NCI-H1436 (cell line): Measurements from ENCODE around the gene PSME3IP1.
"Not testable (repeated sequence)": the region's sequence is repeated elsewhere in the genome, so short reads cannot be mapped to it uniquely, and the experiment has no call there.

Source experiments
- DNase-seq: peaks from one replicate; lab custom pipeline; 2025; lab: John Stamatoyannopoulos, UW

The PSME3IP1 gene

DNA sequence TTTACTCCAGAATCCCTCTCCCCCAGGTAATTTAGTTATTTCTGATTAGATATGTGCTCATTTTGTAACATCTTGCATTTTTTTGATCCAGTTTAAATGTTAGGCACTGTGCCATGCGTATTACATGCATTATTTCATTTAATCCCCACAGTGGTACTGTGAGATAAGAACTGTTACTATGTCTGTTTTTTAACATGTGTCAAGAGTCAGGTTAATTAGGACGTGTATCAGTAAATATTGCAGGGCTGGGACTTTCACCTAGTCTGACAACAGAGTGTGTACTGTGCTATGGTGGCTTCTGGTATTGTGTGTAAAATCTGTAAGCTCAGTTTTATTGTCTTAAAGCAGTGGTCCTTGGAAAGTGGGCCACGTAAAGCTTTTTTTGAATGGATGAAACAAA is 10.9 kb upstream of the PSME3IP1 start:
- DNase-seq = no peak

DNA sequence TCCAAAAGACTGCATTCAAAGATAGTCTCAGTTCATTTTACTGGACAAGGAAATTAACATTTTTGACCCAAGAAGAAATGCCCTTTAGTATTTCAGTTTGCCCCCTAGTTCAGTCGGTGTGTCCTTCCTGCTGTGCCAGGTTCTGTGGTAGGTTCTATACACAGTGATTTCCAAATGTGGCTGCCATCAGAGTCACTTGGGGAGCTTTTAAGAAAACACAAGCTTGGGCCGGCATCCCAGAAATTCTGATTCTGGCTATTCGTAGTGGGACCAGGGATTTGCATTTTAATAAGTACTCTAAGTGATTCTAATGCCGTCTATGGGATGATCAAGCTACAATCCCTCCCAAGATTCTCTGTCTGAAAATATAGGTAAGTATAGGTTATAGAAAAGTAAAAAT is 10.4 kb upstream of the PSME3IP1 start:
- no peak for DNase-seq

DNA sequence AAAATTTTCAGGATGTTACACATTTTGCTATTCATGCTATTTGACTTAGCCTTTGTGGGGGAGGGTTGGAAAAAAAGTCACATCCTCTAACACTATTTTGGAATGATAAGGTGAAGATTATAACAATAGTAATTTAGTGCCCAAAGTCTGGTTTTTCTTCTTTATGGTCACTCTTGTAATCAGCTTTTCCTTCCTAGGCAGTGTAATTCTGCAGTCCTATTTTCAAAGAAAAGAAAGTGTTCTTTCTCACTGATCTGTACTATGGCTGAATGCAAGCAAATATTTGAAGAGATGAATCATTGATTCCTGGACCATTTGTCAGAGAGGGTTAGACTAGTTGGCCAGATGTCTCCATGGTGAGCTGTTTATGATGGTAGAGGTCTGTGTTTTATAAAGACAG is 8.7 kb upstream of the PSME3IP1 start:
- no peak for DNase-seq

DNA sequence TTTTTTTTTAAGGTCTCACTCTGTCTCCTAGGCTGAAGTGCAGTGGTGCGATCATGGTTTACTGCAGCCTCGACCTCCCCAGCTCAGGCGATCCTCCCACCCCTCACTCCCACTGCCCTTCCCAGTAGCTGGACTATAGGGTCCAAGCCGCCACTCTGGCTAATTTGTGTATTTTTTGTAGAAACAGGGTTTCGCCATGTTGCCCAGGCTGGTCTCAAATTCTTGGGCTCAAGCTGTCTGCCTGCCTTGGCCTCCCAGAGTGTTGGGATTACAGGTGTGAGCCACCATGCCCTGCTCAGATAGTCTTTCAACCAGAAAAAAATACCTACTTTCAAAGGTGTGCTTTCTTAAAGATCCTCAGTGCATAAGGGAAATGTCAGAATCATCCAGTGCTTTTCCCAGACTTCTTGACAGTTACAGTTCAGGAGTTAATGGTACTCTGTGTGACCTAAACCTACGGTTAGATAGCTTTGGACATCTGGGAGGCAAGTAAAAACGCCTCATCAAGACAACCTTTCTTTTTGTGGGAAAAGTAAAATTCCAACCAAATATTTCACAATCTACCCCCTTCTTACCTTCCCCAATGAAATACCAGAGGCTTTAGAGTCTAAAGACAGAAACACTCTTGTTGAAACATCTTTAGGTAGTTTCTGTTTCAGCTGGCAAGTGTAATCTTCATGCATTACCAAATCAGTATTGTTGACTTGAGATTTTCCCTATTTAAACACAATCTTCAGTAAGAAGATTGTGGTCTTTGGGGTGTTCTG is 7.1 kb upstream of the PSME3IP1 start:
- no peak for DNase-seq

- no peak for DNase-seq
These were observed 6.3 kb upstream of the PSME3IP1 start for GRCh38 chr16:57192146-57192545.

GRCh38 chr16:57191056-57191571 is 5.3 kb upstream of the PSME3IP1 start:
- no peak for DNase-seq

GRCh38 chr16:57190136-57190535 is 4.3 kb upstream of the PSME3IP1 start:
- no peak for DNase-seq

- not testable (repeated sequence) for DNase-seq
These were observed 3.7 kb upstream of the PSME3IP1 start for GRCh38 chr16:57189527-57189926.

DNA sequence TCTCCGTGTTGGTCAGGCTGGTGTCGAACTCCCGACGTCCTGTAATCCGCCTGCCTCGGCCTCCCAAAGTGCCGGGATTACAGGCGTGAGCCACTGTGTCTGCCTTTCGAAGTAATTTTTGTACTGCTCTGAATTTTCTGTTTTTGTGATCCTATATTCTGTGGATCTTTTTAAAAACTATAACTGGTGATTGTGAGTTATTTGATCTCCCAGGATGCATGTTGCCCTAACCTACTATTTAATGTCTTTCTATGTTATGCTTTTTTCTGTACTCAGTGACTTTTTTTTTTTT is 2.8 kb upstream of the PSME3IP1 start:
- DNase-seq = no peak

DNA sequence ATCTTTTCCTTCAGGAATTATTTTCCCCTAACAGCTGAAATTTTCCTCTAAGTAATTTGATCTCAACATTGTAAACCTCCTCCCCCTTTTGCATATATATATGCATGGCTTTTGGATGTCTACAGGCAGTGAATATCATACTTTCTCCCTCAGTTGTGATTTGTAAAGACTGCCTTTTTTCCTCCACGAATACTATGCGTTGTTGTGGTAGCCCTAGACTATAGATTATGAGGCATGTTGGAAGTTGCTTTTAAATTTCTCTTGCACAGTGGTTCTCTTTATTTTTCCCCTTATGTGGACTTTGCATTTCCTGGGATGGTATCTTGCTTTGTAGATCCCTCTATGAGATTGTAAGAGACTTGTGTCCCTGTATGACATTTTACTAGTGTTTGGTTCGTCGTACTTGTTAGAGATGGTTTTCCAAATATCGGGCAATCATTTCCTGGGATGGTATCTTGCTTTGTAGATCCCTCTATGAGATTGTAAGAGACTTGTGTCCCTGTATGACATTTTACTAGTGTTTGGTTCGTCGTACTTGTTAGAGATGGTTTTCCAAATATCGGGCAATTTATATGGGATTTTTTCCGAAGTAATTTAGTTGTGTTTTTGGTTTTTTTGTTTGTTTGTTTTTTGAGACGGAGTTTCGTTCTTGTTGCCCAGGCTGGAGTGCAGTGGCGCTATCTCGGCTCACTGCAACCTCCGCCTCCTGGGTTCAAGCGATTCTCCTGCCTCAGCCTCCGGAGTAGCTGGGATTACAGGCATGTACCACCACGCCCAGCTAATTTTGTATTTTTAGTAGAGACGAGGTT is 2.3 kb upstream of the PSME3IP1 start:
- DNase-seq = not testable (repeated sequence)

DNA sequence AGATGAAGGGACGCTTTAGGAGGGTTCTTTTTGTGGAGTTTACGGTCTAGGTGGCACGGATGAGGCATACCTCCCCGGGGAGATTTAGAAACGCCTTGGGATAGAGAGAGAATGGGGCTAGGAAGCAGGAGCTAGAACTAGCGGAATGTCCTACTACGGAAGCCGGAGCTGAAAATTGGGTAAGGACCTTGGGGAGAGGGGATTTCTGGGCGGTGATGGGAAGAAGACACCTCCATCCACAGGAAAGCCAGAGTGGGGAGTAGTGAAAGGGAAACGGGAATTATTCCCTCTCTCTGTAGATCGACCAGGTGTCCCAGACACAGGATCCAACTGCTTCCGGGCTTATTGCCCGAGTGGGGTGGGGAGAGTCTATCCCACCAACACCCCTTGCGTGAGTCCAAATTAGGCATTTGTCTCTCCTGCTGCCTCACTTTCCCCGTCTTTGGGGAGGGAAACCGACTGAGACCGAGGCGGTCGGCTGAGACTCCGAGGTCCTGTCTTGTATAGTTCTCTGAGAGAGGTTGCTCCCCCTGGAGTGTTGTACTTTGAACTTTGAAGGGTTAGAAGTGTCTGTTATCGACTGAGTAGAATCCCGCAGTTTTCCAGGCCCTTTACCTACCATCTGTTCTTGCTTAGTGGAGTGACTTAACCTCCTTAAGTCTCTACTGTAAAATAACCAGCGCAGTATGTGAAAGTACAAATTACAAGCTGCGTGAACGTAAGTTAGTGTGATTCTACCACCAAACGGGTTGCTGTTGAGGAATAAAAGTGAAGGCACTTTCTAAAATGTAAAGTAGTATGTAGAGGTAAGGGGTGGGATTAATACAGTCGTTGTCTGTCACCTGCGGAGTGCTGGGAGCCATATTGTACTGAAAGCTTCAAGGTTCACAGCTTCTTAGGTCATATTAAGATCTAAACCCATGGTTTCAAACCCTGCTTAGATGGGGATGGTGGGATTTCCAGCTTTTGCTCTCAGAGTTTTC is 1.3 kb upstream of the PSME3IP1 start:
- no peak for DNase-seq

- no peak for DNase-seq
These were observed 344 bp downstream of the PSME3IP1 start for GRCh38 chr16:57185446-57185944.

- DNase-seq = no peak
These were observed 873 bp downstream of the PSME3IP1 start for GRCh38 chr16:57184887-57185445.

DNA sequence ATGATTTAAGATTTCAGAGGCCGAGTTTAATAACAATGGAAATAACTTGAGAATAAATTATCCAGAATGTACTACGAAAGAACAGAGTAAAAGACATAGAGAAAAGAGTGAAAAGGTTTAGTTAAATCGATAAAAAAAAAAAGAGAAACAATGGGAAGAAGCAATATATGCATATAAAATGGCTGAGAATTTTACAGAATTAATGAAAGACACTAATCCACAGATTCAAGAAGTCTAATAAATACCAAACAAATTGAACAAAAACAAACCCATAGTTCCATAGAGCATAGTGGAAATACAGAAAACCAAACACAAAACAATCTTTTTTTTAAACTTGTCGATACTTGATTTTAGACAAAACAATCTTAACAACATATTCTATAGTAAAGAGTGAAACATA is 1.7 kb downstream of the PSME3IP1 start:
- no peak for DNase-seq

DNA sequence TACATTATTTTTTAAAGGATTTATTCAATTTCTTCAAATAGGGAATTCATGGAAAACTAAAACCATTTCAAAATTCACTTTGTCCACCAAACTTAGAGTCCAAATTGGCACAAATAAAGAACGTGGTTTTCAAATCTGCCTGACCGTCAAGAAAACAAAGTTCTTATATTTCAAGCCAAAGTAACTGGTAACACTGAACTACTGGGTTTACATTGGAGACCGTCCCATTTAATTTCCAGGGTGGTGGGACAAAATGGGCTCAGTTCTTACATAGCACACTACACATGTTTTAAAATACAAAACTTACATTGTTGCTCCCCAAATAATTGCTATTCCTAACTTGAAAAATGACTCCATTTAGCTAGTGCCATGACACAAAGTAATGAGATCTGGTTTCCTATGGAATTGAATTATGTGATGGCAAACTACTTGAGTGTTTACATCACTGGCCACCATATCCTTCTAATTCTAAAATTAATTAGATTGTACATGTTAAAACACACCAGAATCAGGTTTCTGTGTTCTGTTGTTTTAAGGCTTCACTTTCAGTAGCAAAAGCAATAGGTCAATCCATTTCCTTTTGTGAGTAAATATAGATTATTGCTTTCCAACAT is 6.5 kb downstream of the PSME3IP1 start:
- DNase-seq = no peak

DNA sequence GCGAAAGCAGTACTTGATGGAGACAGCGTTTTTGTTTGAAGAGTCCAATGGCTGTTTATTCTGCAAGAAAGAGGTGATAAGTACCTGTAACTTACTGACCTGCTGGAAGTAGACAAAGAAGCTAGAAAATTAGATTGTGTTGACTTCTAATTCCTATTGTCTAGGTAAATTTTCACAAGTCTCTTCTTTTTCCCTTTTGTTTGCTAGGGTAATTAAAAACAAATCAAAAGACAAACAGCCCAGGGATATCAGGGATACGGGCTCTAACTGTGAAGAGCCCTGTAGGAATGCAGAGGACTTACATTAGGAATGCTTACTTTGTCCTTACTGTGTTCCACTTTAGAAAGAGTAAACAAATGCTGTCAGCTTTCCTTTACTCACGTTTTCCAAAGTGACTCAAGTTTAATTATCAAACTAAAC is 7.0 kb downstream of the PSME3IP1 start:
- DNase-seq = no peak

DNA sequence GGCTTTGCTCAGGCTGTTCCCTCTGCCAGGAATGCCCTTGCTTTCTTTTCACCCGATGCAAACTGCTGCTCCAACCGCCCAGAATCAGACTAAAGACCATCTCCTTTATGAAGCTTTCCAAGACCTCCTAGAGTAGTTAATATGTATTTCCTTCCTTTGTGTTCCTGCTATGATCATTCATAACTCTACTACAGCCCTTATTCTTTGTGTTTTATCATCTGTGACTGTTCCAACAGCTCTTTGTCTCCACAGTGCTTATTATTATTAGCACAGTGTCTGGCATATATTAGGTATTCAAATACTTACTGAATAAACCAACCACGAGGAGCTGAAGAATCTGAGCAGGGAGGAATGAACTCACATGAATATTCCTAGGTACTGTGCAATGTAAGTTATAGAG is 7.6 kb downstream of the PSME3IP1 start:
- DNase-seq = no peak

GRCh38 chr16:57175896-57176295 is 9.9 kb downstream of the PSME3IP1 start:
- DNase-seq = no peak

- no peak for DNase-seq
These were observed 13.0 kb downstream of the PSME3IP1 start for GRCh38 chr16:57172721-57173290.

DNA sequence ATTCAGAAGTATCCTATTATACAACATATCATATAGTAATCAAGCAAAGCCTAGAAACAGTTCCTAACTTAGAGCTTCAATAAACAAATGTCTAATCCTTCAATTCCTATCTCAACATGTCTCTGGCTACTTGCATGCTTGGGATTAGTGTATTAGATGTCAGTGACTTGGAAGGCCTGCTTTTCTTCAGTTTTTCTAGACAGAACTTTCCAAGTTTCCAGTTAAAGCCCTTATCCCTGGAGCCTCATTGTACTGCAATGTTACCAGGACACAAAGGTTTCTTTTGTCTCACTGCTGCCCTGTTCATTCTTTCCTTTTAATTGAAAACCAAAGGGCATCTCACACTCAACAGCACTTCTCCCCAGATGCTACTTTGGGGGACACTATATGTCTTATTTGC is 16.5 kb downstream of the PSME3IP1 start:
- DNase-seq = no peak

DNA sequence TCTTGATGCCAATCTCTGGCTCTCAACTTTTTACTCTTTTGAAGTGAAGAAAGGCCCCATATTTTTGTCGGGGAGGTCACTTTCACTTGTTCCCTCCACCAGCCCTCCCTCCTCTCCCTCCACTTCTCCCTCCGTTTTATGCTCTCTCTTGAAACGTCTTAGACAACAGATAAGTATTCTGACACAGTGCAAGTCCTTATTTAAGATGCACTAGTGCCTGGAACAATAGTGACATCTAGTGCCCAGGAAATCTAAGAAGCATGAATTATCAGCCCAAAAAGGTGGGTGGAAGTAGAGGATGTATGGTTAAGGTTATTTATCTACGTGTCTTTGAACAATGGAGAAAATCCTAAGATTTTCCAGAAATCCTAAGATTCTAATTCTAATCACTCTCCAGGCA is 17.9 kb downstream of the PSME3IP1 start:
- DNase-seq = peak; percentile 56
